Muscle of leg (tissue), 11 donors: Measurements from ENCODE around the gene NRARP. TPM values are rescaled to one million over a fixed set of nuclear protein-coding genes. Genes with fewer than 3 reads are reported as not detected.

ENCODE experiments used
- DNase-seq: peaks from one replicate; pipeline ENCODE4 v3.0.0; 2013
- H3K27ac ChIP-seq: one replicate; pipeline ENCODE4 v1.5.1; 2013; ENCODE audit warnings: mild to moderate bottlenecking, low read length, control low read depth
- H3K27me3 ChIP-seq: one replicate; pipeline ENCODE4 v1.6.1; 2013; ENCODE audit warnings: low read length; ENCODE audit not compliant: control insufficient read depth, insufficient read depth
- H3K36me3 ChIP-seq: one replicate; pipeline ENCODE4 v1.6.1; 2013; ENCODE audit warnings: low read length; ENCODE audit not compliant: control insufficient read depth, insufficient read depth
- H3K4me1 ChIP-seq: one replicate; pipeline ENCODE4 v1.6.1; 2013; ENCODE audit warnings: low read length; ENCODE audit not compliant: control insufficient read depth, insufficient read depth
- H3K4me3 ChIP-seq: one replicate; pipeline ENCODE4 v1.5.1; 2013; ENCODE audit warnings: low read length, control low read depth
- H3K9me3 ChIP-seq: replicated peaks from 2 replicates; pipeline ENCODE4 v1.6.1; 2013; ENCODE audit warnings: low read depth, low read length; ENCODE audit not compliant: control insufficient read depth
- WGBS: methylation state at CpG from one replicate; pipeline ENCODE4 v1.1.5; 2013; ENCODE audit warnings: missing lambda C conversion rate; ENCODE audit not compliant: insufficient coverage; 5-methylcytosine and 5-hydroxymethylcytosine counted together
- polyA plus RNA-seq, 8 donors: library from polyadenylated mRNA; unstranded; fragments of 120-200 nt; gene quantifications; one replicate each; pipeline versions ENCODE4 v1.2.1 to v1.2.3, GENCODE V29; 2013; ENCODE audit warnings: inconsistent platforms in 1 of 8, low replicate concordance in 1 of 8; ENCODE audit not compliant: insufficient read length in 8 of 8, insufficient read depth in 1 of 8
- total RNA-seq: library from RNA; stranded (reverse); fragments of 120-200 nt; gene quantifications from one replicate; pipeline ENCODE4 v1.2.4, GENCODE V29; 2013

NRARP gene
- total and polyA plus RNA-seq, 9 donors, result 2.5 to 7.5 (median 5.6) TPM

GRCh38 chr9:137305060-137305797 is 3.2 kb upstream of the NRARP start:
- H3K36me3 ChIP-seq, result no peaks in the 10 kb centered on the region
- H3K4me1 ChIP-seq, result peaks cover 63% of the 10 kb centered on the region
- H3K9me3 ChIP-seq, result no peaks in the 10 kb centered on the region
- H3K27me3 ChIP-seq, result peaks cover 26% of the 10 kb centered on the region
- H3K4me3 ChIP-seq, result peak overlapping the region; percentile 0
- 7% methylated on average over 31 of the region's 36 CpGs for WGBS
- peak overlapping the region; percentile 87 for H3K27ac ChIP-seq
- peak; percentile 72 for DNase-seq

GRCh38 chr9:137304383-137305059 is 2.5 kb upstream of the NRARP start:
- no peak overlapping the region for H3K4me3 ChIP-seq
- H3K9me3 ChIP-seq, result no peaks in the 10 kb centered on the region
- peaks cover 67% of the 10 kb centered on the region for H3K4me1 ChIP-seq
- H3K36me3 ChIP-seq, result no peaks in the 10 kb centered on the region
- peaks cover 33% of the 10 kb centered on the region for H3K27me3 ChIP-seq
- H3K27ac ChIP-seq, result peak overlapping the region; percentile 87
- peak; percentile 39 for DNase-seq
- WGBS, result 45% methylated on average over 9 of the region's 16 CpGs

- Histone ChIP-seq H3K9me3 (no peaks in the 10 kb centered on the region), H3K27me3 (peaks cover 38% of the 10 kb centered on the region), H3K36me3 (no peaks in the 10 kb centered on the region), H3K27ac (peak overlapping the region; percentile 87), H3K4me3 (no peak overlapping the region), H3K4me1 (peaks cover 71% of the 10 kb centered on the region)
- DNase-seq, result peak; percentile 18
- WGBS, result 72% methylated on average over 19 of the region's 22 CpGs
These were observed 1.9 kb upstream of the NRARP start for GRCh38 chr9:137303893-137304382.

- H3K4me3 ChIP-seq, result peak overlapping the region; percentile 37
- H3K9me3 ChIP-seq, result no peaks in the 10 kb centered on the region
- peaks cover 72% of the 10 kb centered on the region for H3K4me1 ChIP-seq
- no peaks in the 10 kb centered on the region for H3K36me3 ChIP-seq
- peaks cover 44% of the 10 kb centered on the region for H3K27me3 ChIP-seq
- WGBS, result 46% methylated on average over 21 of the region's 23 CpGs
- peak; percentile 52 for DNase-seq
- H3K27ac ChIP-seq, result peak overlapping the region; percentile 82
These were observed 1.3 kb upstream of the NRARP start for GRCh38 chr9:137303151-137303892.

GRCh38 chr9:137302449-137303150 is 529 bp upstream of the NRARP start:
- Histone ChIP-seq H3K27me3 (peaks cover 46% of the 10 kb centered on the region), H3K36me3 (no peaks in the 10 kb centered on the region), H3K4me1 (peaks cover 70% of the 10 kb centered on the region), H3K27ac (peak overlapping the region; percentile 82), H3K9me3 (no peaks in the 10 kb centered on the region), H3K4me3 (peak overlapping the region; percentile 37)
- 3% methylated on average over 77 of the region's 78 CpGs for WGBS
- no peak for DNase-seq

- H3K27ac ChIP-seq, result peak overlapping the region; percentile 62
- peak overlapping the region; percentile 50 for H3K4me3 ChIP-seq
- no peaks in the 10 kb centered on the region for H3K36me3 ChIP-seq
- H3K27me3 ChIP-seq, result peaks cover 47% of the 10 kb centered on the region
- peaks cover 69% of the 10 kb centered on the region for H3K4me1 ChIP-seq
- WGBS, result under 1% methylated on average over 115 of the region's 115 CpGs
- no peaks in the 10 kb centered on the region for H3K9me3 ChIP-seq
- DNase-seq, result peak; percentile 61
These were observed 757 bp downstream of the NRARP start for GRCh38 chr9:137301081-137301947.

GRCh38 chr9:137300567-137301080 is 1.4 kb downstream of the NRARP start:
- Histone ChIP-seq H3K4me1 (peaks cover 66% of the 10 kb centered on the region), H3K9me3 (no peaks in the 10 kb centered on the region), H3K27ac (no peak overlapping the region), H3K27me3 (peaks cover 50% of the 10 kb centered on the region), H3K36me3 (no peaks in the 10 kb centered on the region), H3K4me3 (peak overlapping the region; percentile 37)
- DNase-seq, result peak; percentile 58
- WGBS, result 0% methylated on average over 13 of the region's 25 CpGs

GRCh38 chr9:137299938-137300337 is 2.1 kb downstream of the NRARP start:
- Histone ChIP-seq H3K9me3 (no peaks in the 10 kb centered on the region), H3K27me3 (peaks cover 52% of the 10 kb centered on the region), H3K36me3 (no peaks in the 10 kb centered on the region), H3K27ac (no peak overlapping the region), H3K4me1 (peaks cover 62% of the 10 kb centered on the region), H3K4me3 (peak overlapping the region; percentile 37)
- no peak for DNase-seq
- WGBS, result 24% methylated on average over 5 of the region's 16 CpGs

GRCh38 chr9:137299203-137299565 is 2.9 kb downstream of the NRARP start:
- no peak for DNase-seq
- Histone ChIP-seq H3K4me1 (peaks cover 57% of the 10 kb centered on the region), H3K4me3 (peak overlapping the region; percentile 15), H3K36me3 (no peaks in the 10 kb centered on the region), H3K27ac (peak overlapping the region; percentile 67), H3K27me3 (peaks cover 60% of the 10 kb centered on the region), H3K9me3 (peaks cover 3% of the 10 kb centered on the region)
- 35% methylated on average over 9 of the region's 10 CpGs for WGBS
